Endometrial microvascular endothelial cells (primary cell): ENCODE results near the gene ZBTB40. TPM values are rescaled to one million over a fixed set of nuclear protein-coding genes. Genes with fewer than 3 reads are reported as not detected.

Experiments
- in situ Hi-C: cut with HindIII; loops from 2 replicates; pipeline ENCODE4 v1.10.0; 2017; ENCODE audit warnings: low sequenced_read_pairs, low pct_unique_long_range_greater_than_20kb; ENCODE audit errors: inconsistent ontology term
- total RNA-seq: library from RNA; depleted of rRNA; stranded (reverse); fragments of >200 nt; gene quantifications from one replicate; pipeline ENCODE4 v1.2.3, GENCODE V29; 2015; ENCODE audit errors: inconsistent ontology term

ZBTB40 gene
- total RNA-seq, 1 donor from 2014 or later: 12.0 TPM

- in situ Hi-C loops: no loop called here
These were observed 10.3 kb downstream of the ZBTB40 start for GRCh38 chr1:22461678-22462527.

GRCh38 chr1:22462928-22463327 is 11.3 kb downstream of the ZBTB40 start:
- in situ Hi-C loops: no loop called here

GRCh38 chr1:22465015-22465565 is 13.4 kb downstream of the ZBTB40 start:
- in situ Hi-C loops: no loop called here

- in situ Hi-C loops: no loop called here
These were observed 14.0 kb downstream of the ZBTB40 start for GRCh38 chr1:22465671-22466070.

GRCh38 chr1:22470227-22470626 is 18.6 kb downstream of the ZBTB40 start:
- in situ Hi-C loops: no loop called here

- in situ Hi-C loops: no loop called here
These were observed 19.4 kb downstream of the ZBTB40 start for GRCh38 chr1:22471078-22471477.

GRCh38 chr1:22471610-22472009 is 20.0 kb downstream of the ZBTB40 start:
- in situ Hi-C loops: no loop called here

GRCh38 chr1:22472596-22472995 is 20.9 kb downstream of the ZBTB40 start:
- in situ Hi-C loops: no loop called here

GRCh38 chr1:22473952-22474351 is 22.3 kb downstream of the ZBTB40 start:
- in situ Hi-C loops: no loop called here

- in situ Hi-C loops: no loop called here
These were observed 24.9 kb downstream of the ZBTB40 start for GRCh38 chr1:22476566-22476965.

- in situ Hi-C loops: no loop called here
These were observed 31.5 kb downstream of the ZBTB40 start for GRCh38 chr1:22483121-22483520.

GRCh38 chr1:22484706-22485345 is 33.2 kb downstream of the ZBTB40 start:
- in situ Hi-C loops: no loop called here

- in situ Hi-C loops: no loop called here
These were observed 33.8 kb downstream of the ZBTB40 start for GRCh38 chr1:22485431-22485830.

- in situ Hi-C loops: no loop called here
These were observed 36.1 kb downstream of the ZBTB40 start for GRCh38 chr1:22487781-22488180.

- in situ Hi-C loops: no loop called here
These were observed 36.7 kb downstream of the ZBTB40 start for GRCh38 chr1:22488319-22488718.

- in situ Hi-C loops: no loop called here
These were observed 37.6 kb downstream of the ZBTB40 start for GRCh38 chr1:22489278-22489677.

GRCh38 chr1:22489823-22490222 is 38.2 kb downstream of the ZBTB40 start:
- in situ Hi-C loops: no loop called here

- in situ Hi-C loops: no loop called here
These were observed 38.7 kb downstream of the ZBTB40 start for GRCh38 chr1:22490309-22490708.

- in situ Hi-C loops: no loop called here
These were observed 40.5 kb downstream of the ZBTB40 start for GRCh38 chr1:22491995-22492715.
